ENCODE data around the gene PACS2.

DNA sequence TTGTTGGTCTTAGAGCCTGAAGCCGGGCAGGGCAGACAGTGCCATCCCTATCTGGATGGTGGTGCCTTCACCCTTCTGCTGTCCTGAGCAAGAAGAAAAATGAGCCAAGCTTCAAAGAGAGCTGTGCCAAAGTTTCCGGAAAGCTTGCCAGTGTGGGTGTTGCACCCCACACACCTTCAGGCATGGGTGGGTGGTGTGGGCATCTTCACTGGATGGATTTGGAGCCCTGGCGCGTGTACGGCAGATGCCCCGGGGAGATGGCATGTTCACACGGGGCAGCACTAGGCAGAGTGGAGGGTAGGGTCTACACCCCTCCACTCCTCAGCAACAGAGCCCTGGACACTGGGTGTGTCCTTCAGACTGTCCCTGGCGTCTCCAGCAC, 33.0 kb downstream of the PACS2 start:
- TF ChIP-seq POLR2AphosphoS5 (IDR thresholded peaks at IDR 0.05; ENCODE audit: low read depth, low read length) (no peak), BACH1 (IDR thresholded peaks at IDR 0.05; ENCODE audit: low read length) (no peak), EZH2 (IDR thresholded peaks at IDR 0.05; ENCODE audit: low read depth, low read length, severe bottlenecking) (no peak), CHD2 (IDR thresholded peaks at IDR 0.05; ENCODE audit: low read length) (no peak), JUND (IDR thresholded peaks at IDR 0.05; ENCODE audit: low read length) (no peak), TAF1 (IDR thresholded peaks at IDR 0.05; ENCODE audit: low read depth, low read length) (no peak), EP300 (IDR thresholded peaks at IDR 0.05; ENCODE audit: borderline replicate concordance in 1 of 2, low read depth in 2 of 2, low read length in 2 of 2) (no peak), NRF1 (IDR thresholded peaks at IDR 0.05; ENCODE audit: low read depth, low read length) (no peak), POLR2A (IDR thresholded peaks at IDR 0.05; ENCODE audit: control extremely low read depth in 1 of 2, low read depth in 2 of 2, low read length in 2 of 2) (no peak)
- TF ChIP-seq, protein P1, sequence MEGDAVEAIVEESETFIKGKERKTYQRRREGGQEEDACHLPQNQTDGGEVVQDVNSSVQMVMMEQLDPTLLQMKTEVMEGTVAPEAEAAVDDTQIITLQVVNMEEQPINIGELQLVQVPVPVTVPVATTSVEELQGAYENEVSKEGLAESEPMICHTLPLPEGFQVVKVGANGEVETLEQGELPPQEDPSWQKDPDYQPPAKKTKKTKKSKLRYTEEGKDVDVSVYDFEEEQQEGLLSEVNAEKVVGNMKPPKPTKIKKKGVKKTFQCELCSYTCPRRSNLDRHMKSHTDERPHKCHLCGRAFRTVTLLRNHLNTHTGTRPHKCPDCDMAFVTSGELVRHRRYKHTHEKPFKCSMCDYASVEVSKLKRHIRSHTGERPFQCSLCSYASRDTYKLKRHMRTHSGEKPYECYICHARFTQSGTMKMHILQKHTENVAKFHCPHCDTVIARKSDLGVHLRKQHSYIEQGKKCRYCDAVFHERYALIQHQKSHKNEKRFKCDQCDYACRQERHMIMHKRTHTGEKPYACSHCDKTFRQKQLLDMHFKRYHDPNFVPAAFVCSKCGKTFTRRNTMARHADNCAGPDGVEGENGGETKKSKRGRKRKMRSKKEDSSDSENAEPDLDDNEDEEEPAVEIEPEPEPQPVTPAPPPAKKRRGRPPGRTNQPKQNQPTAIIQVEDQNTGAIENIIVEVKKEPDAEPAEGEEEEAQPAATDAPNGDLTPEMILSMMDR (IDR thresholded peaks at IDR 0.05; ENCODE audit: control extremely low read depth in 1 of 3, insufficient read depth in 1 of 3, low read depth in 1 of 3, low read length in 3 of 3): no peak
- TF ChIP-seq, protein P2, sequence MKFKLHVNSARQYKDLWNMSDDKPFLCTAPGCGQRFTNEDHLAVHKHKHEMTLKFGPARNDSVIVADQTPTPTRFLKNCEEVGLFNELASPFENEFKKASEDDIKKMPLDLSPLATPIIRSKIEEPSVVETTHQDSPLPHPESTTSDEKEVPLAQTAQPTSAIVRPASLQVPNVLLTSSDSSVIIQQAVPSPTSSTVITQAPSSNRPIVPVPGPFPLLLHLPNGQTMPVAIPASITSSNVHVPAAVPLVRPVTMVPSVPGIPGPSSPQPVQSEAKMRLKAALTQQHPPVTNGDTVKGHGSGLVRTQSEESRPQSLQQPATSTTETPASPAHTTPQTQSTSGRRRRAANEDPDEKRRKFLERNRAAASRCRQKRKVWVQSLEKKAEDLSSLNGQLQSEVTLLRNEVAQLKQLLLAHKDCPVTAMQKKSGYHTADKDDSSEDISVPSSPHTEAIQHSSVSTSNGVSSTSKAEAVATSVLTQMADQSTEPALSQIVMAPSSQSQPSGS (IDR thresholded peaks at IDR 0.05; ENCODE audit: low read length): no peak

All from H1 (cell line).